K562 (cell line): Measurements from ENCODE around the gene ZCCHC24. TPM values are rescaled to one million over a fixed set of nuclear protein-coding genes. Genes with fewer than 3 reads are reported as not detected.

ENCODE experiments used
- ADNP ChIP-seq: fragments of 200-800 bp; sonication (Bioruptor generic); IDR thresholded peaks from 2 replicates; pipeline ENCODE4 v1.6.1; 2016; ENCODE audit warnings: missing genetic modification characterization, missing compliant biosample characterization
- ARNT ChIP-seq, 2 experiments: fragments of 450-650 bp; IDR thresholded peaks; 2 replicates each; pipeline ENCODE4 v1.6.1; 2016; ENCODE audit warnings: mild to moderate bottlenecking in 1 of 2
- ATF3 ChIP-seq, 2 experiments: fragments of 450-650 bp in 1 of 2; sonication (generic) in 1 of 2; formaldehyde crosslinking in 1 of 2; IDR thresholded peaks in 1 of 2; conservative IDR thresholded peaks in 1 of 2; 2 replicates each; pipeline versions ENCODE4 v1.6.1 to v1.8.1; 2016 to 2023; ENCODE audit warnings: mild to moderate bottlenecking in 2 of 2, moderate library complexity in 2 of 2, inconsistent platforms in 1 of 2, missing genetic modification reagents in 1 of 2
- BCOR ChIP-seq: fragments of 450-650 bp; IDR thresholded peaks from 2 replicates; pipeline ENCODE4 v1.6.1; 2016
- BMI1 ChIP-seq: fragments of 150-350 bp; IDR thresholded peaks from 2 replicates; pipeline ENCODE4 v1.6.1; 2014; ENCODE audit warnings: low read length
- CREB3L1 ChIP-seq: fragments of 450-650 bp; IDR thresholded peaks from 2 replicates; pipeline ENCODE4 v1.6.1; 2014; ENCODE audit warnings: low read depth, mild to moderate bottlenecking, moderate library complexity, borderline replicate concordance
- EP300 ChIP-seq: IDR thresholded peaks from 2 replicates; pipeline ENCODE4 v1.6.1; 2012; ENCODE audit warnings: low read length, improper control_type of control experiment
- FOXK2 ChIP-seq, 2 experiments: fragments of 450-650 bp; IDR thresholded peaks in 1 of 2; conservative IDR thresholded peaks in 1 of 2; 2 replicates each; pipeline ENCODE4 v1.6.1; 2016; ENCODE audit warnings: low read depth in 2 of 2, mild to moderate bottlenecking in 1 of 2
- HDGF ChIP-seq: fragments of 450-650 bp; IDR thresholded peaks from 2 replicates; pipeline ENCODE4 v1.6.1; 2016
- HMG20B ChIP-seq: fragments of 250-450 bp; sonication (Bioruptor Pico); IDR thresholded peaks from 2 replicates; pipeline ENCODE4 v1.5.0; 2021; ENCODE audit warnings: mild to moderate bottlenecking
- ID3 ChIP-seq, 2 experiments: fragments of 250-450 bp in 1 of 2; fragments of 450-650 bp in 1 of 2; sonication (Bioruptor Pico) in 1 of 2; IDR thresholded peaks; 2 replicates each; pipeline versions ENCODE4 v1.6.1 to v1.8.0; 2016 to 2021; ENCODE audit warnings: mild to moderate bottlenecking in 2 of 2, moderate library complexity in 2 of 2, missing compliant biosample characterization in 1 of 2, missing genetic modification characterization in 1 of 2
- KDM1A ChIP-seq, 2 experiments: fragments of 450-650 bp; IDR thresholded peaks; 2 replicates each; pipeline ENCODE4 v1.6.1; 2016; ENCODE audit warnings: mild to moderate bottlenecking in 2 of 2
- MCM5 ChIP-seq: fragments of 450-650 bp; IDR thresholded peaks from 2 replicates; pipeline ENCODE4 v1.6.1; 2016; ENCODE audit warnings: low read depth
- NCOA1 ChIP-seq: fragments of 450-650 bp; IDR thresholded peaks from 2 replicates; pipeline ENCODE4 v1.6.1; 2016; ENCODE audit warnings: low read depth
- NFE2L1 ChIP-seq: fragments of 450-650 bp; IDR thresholded peaks from 2 replicates; pipeline ENCODE4 v1.6.1; 2016; ENCODE audit warnings: missing genetic modification characterization, low read depth, mild to moderate bottlenecking, missing compliant biosample characterization, moderate library complexity, borderline replicate concordance
- NUFIP1 ChIP-seq: fragments of 450-650 bp; IDR thresholded peaks from 2 replicates; pipeline ENCODE4 v1.6.1; 2018; ENCODE audit not compliant: partially characterized antibody
- RNF2 ChIP-seq: sonication (generic); IDR thresholded peaks from 2 replicates; pipeline ENCODE4 v1.6.1; 2016
- RUNX1 ChIP-seq: sonication (generic); IDR thresholded peaks from 2 replicates; pipeline ENCODE4 v1.6.1; 2016; ENCODE audit warnings: antibody characterized with exemption, low read depth
- SREBF2 ChIP-seq: sonication (generic); formaldehyde crosslinking; IDR thresholded peaks from 2 replicates; pipeline ENCODE4 v1.4.0; 2020; ENCODE audit warnings: mild to moderate bottlenecking, missing genetic modification reagents
- TAF1 ChIP-seq: IDR thresholded peaks from 2 replicates; pipeline ENCODE4 v1.6.1; 2011; ENCODE audit warnings: mild to moderate bottlenecking, low read length, moderate library complexity; ENCODE audit not compliant: insufficient read depth, control insufficient read depth, severe bottlenecking; ENCODE audit errors: extremely low read depth
- TSC22D4 ChIP-seq: fragments of 450-650 bp; IDR thresholded peaks from 2 replicates; pipeline ENCODE4 v1.6.1; 2016; ENCODE audit warnings: missing genetic modification characterization, missing biosample characterization, control low read depth
- ZNF165 ChIP-seq: fragments of 250-450 bp; sonication (Bioruptor Pico); IDR thresholded peaks from 2 replicates; pipeline ENCODE4 v1.4.0; 2020; ENCODE audit warnings: borderline replicate concordance
- ZNF589 ChIP-seq: fragments of 200-800 bp; sonication (Bioruptor generic); IDR thresholded peaks from 2 replicates; pipeline ENCODE4 v1.6.1; 2016; ENCODE audit warnings: low read depth, missing genetic modification characterization, missing compliant biosample characterization
- ZNF695 ChIP-seq: fragments of 450-650 bp; formaldehyde crosslinking; IDR thresholded peaks from 2 replicates; pipeline ENCODE4 v1.4.0; 2020; ENCODE audit warnings: mild to moderate bottlenecking, moderate library complexity
- ZNF766 ChIP-seq: fragments of 200-800 bp; sonication (Bioruptor generic); conservative IDR thresholded peaks from 2 replicates; pipeline ENCODE4 v1.6.1; 2016; ENCODE audit warnings: missing genetic modification characterization, missing compliant biosample characterization
- polyA plus RNA-seq, 8 experiments: library from polyadenylated mRNA; depleted of rRNA in 4 of 8; stranded (reverse) in 5 of 8; unstranded in 3 of 8; fragments of >200 nt; fragmentation: Nextera tagmentation in 2 of 8; fragmentation: Illumina TruSeq in 1 of 8; extraction: Ambion mirVana in 2 of 8; extraction: Trizol in 1 of 8; gene quantifications; 2 replicates each; pipeline versions ENCODE4 v1.2.1 to v1.2.3, GENCODE V29; 2011 to 2014; ENCODE audit warnings: inconsistent platforms in 1 of 8, missing spikeins in 1 of 8
- total RNA-seq, 7 experiments: library from RNA; depleted of rRNA in 6 of 7; stranded (reverse); fragments of >200 nt in 6 of 7; fragmentation: Illumina TruSeq in 2 of 7; extraction: Trizol in 2 of 7; gene quantifications; 2 replicates each; pipeline versions ENCODE4 v1.2.1 to v1.2.3, GENCODE V29; 2011 to 2021; ENCODE audit warnings: low replicate concordance in 1 of 7

The ZCCHC24 gene
- total and polyA plus RNA-seq, 9 of the 15 experiments (the other 6 are each of a cell fraction or from before 2014, with no cell fraction given) = 0.84 to 11.0 (median 4.6) TPM

- TF ChIP-seq ATF3 (IDR thresholded peaks at IDR 0.05) (peak; percentile 56), ATF3 (CRISPR knock-in tag; conservative IDR thresholded peaks at IDR 0.05) (no peak), ID3 (CRISPR knock-in tag; IDR thresholded peaks at IDR 0.05) (no peak), ID3 (tag; IDR thresholded peaks at IDR 0.05) (peak; percentile 87), NCOA1 (peak; percentile 34; the same call in 1 of the 2 replicates), MCM5 (no peak), NUFIP1 (no peak), RUNX1 (no peak), CREB3L1 (no peak), SREBF2 (CRISPR knock-in tag) (no peak), TAF1 (peak; percentile 33), BMI1 (no peak), ARNT (IDR thresholded peaks at IDR 0.05) (peak in 1 of 2 experiments; percentile 17; a peak in 2 of 4 replicates), BCOR (peak; percentile 55; the same call in 1 of the 2 replicates), KDM1A (IDR thresholded peaks at IDR 0.05) (peak; percentile 86 to 87), ADNP (tag) (no peak), HDGF (peak; percentile 81), ZNF589 (CRISPR knock-in tag) (peak; percentile 42; the same call in 1 of the 2 replicates), TSC22D4 (tag) (no peak), ZNF695 (CRISPR knock-in tag) (no peak), ZNF165 (CRISPR knock-in tag) (no peak), NFE2L1 (no peak), EP300 (peak; percentile 80; the same call in 1 of the 2 replicates), ZNF766 (CRISPR knock-in tag) (no peak), RNF2 (no peak), FOXK2 (conservative IDR thresholded peaks at IDR 0.05 in 1 of 2, IDR thresholded peaks at IDR 0.05 in 1 of 2; ENCODE audit: low read depth in 2 of 2) (peak in 1 of 2 experiments; percentile 63; a peak in 2 of 4 replicates), HMG20B (CRISPR knock-in tag) (no peak)
These were observed 54.0 kb downstream of the ZCCHC24 start (continued) for GRCh38 chr10:79391231-79392019.
